ENCODE measurements around the gene PRCC. TPM values are rescaled to one million over a fixed set of nuclear protein-coding genes. Genes with fewer than 3 reads are reported as not detected.

PRCC gene
- polyA plus RNA-seq, 3 donors = 16.6 to 38.7 (median 35.8) TPM

DNA sequence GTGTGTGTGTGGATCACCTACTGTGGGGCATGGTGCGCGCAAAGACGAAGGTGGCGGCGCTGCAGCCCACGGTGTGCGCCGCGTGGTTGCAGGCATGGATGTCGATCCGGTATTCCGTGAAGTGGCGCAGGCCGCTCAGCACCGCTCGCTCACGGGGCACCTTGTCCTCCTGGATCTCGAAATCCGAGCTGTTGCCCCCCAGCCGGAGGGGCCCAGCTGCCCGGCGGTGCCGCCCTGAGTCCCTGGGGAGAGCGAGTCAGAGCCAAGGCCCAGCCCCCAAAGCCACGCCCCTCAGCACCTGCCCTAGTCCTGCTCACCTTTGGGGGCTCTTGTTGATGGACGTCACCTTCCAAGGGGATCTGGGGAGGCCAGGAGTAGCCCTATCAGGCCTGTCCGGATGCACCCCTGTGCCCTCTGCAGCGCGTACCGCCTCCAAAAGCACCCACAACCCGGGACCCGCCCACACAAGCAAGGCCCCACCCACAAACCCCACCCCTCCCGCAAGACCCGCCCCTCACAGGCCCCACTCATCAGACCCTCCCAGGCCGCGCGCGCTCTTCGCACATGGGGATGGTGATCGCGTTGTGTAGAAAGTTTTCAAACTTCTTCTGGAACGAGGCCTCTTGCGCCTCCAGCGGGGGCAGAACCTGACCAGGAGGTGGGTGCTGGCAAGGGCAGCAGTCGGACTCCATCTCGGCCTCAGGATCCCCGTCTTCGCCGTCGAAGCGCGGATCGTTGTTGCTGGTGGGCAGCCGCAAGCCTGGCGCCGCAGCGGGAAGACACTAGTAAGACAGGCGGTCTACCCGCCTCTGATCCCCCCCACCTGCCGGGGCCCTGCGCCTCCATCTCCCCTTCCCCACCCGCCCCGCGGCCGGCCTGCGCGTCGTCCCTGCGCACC lies 78.0 kb downstream of the PRCC start:
- no peak overlapping the region for H3K27ac ChIP-seq (ENCODE audit: low read depth, low read length)
- WGBS, 3 donors = 9 to 22% (median 11%) methylated on average over 68 to 69 of the region's 69 CpGs

DNA sequence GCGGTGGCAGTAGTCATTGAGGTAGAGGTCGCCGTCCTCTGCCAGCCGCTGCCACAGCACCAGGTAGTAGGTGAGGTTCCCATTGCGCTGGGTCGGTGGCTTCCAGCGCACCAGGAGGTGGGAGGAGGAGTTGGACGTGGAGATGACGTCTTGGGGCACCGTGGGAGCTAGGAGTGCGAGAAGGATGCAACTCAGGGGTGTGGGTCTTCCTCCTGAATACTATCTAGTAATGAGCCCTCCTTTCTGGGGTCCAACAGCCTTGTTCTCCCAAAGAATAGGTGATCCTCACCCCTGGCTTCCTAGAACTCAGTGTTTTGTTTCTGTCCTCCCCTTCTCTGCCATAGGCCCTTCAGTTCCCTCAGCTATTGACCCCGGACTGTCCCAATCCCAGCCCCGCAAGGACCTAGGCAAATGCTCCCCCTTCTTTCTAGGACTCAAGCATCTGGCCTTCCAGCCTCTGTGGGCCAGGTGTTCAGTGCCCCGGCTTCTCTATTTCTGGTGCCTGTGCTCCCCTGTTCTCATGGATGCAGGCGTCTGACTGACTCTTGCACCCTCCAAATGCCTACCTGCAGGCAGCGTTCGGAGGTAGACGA lies 78.7 kb downstream of the PRCC start:
- 50 to 65% (median 55%) methylated on average over 18 of the region's 18 CpGs for WGBS, 3 donors
- no peak overlapping the region for H3K27ac ChIP-seq (ENCODE audit: low read depth, low read length)

DNA sequence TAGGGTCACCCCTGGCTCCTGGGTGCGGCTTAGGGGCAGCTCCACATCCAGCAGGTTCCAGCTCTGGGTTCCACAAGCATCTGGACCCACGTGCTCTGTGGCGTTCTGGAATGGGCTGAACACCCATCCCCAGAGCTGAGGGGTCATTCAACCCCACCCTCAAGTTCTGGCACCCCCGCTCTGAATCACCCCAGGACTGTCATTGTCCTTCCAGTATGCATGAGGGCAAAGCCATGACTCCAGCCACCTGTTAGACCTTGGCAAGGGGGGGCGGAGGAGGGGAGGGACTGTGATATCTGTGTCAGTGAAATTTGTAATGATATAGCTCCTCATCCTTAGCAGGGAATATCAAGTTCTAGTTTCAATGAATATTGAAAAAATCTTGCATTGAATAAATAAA lies 79.3 kb downstream of the PRCC start:
- WGBS, 3 donors = 87 to 95% (median 89%) methylated on average over 5 of the region's 5 CpGs
- no peak overlapping the region for H3K27ac ChIP-seq (ENCODE audit: low read depth, low read length)

DNA sequence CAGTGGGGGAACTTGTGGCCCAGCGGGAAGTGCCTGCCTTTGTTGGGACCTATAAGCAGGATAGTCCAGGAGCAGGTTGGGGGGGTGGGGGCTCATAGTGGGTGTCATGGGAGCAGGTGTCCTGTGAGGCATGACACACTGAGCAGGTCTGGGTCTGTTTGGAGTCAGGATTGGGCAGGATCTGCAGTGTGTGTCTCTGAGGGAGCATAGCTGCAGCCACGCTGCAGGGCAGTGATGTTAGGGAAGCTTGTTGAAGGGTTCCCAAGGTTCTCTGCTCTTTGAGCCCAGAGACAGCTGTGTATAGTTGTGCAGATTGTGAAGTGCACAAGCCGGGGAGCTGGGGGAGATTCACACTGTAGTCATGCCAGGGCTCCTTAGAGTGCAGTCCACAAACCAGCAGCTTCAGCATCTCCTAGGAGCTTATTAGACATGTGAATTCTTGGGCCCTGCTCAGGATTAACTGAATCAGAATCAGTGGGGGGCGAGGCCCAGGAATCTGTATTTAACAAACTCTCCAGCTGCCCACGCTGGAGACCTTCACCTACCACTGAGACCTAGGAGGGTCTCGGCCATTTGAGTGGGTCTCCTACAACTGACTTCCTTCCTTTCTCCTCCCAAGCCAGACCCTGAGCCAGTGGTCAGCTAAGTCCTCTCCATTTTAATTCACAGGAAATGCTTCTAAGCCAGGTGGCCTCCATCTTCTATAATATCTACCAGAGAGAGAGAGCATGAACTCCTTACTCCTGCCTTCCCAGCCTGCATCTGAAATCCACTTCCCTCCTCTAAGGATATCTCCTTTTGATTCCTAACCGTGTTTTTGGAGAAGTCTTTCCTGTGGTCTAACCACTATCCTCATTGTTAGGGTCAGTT lies 80.5 kb downstream of the PRCC start:
- 73 to 85% (median 74%) methylated on average over 7 of the region's 7 CpGs for WGBS, 3 donors
- H3K27ac ChIP-seq (ENCODE audit: low read depth, low read length) = no peak overlapping the region

DNA sequence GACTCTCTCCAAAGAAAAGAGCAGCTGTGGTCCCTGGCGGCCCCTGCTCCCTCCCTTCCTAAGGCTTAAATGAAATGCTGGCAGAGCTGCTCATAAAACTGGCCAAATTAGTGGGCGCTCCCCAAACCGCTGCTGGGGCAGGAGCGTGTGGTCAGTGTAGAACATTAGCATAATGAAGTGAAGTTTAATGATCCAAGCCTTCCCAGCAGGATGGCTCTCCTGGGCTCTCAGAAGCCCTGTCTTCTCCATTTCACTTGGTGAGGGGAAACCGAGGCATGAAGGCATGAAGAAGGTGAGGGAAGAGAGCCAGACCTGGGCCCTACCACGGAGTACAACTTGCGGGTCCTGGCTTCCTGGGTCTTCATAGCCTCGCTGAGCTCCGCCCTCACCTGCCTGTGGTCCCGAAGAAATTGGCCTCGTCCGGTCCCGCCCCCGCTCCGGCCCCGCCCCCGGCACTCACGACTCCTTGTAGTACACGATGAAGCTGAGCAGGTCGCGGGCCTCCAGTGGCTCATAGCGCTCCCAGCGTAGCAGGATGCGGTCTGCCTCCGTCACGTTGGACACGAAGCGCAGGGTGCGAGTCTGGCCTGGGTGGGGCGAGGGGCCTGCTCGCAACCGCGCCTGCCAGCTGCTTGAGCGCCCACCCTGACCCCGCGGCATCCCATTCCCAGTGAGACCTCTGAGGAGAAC lies 81.3 kb downstream of the PRCC start:
- 12 to 30% (median 20%) methylated on average over 36 of the region's 36 CpGs for WGBS, 3 donors

DNA sequence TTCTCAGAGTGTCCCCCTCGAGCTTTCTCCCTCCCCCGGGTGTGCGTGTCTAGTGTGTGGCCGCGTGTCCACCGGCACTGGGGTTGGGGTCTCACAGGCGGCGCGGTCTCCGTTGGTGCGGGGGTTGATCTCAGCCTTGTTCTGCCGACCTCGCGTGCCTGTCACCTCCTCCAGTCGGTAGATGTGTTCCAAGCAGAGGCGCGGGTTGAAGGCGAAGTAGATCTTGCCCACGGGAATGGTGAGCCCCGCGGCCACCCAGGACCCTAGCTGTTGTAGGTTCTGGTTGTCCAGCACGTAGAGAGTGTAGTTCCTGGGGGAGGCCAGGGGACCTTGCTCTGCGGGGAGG lies 81.8 kb downstream of the PRCC start:
- H3K27ac ChIP-seq (ENCODE audit: low read depth, low read length) = no peak overlapping the region
- WGBS, 3 donors = 27 to 60% (median 39%) methylated on average over 21 to 23 of the region's 23 CpGs

More for the DNA sequence above, 81.3 kb downstream of the PRCC start:
- H3K27ac ChIP-seq (ENCODE audit: low read depth, low read length) = no peak overlapping the region

Other genes starting within 250 kb of the PRCC start
- under 1 TPM; 0.03 to 0.22 (median 0.22) TPM for gene IQGAP3, start 195.0 kb upstream of the PRCC start, polyA plus RNA-seq
- under 1 TPM in 2 of 3 donors, not detected in 1; 0.10 to 0.17 TPM for gene TTC24, start 187.8 kb upstream of the PRCC start, polyA plus RNA-seq
- 10 to 100 TPM; 46.5 to 65.9 (median 52.1) TPM for gene NAXE, start 175.8 kb upstream of the PRCC start, polyA plus RNA-seq
- 10 to 100 TPM; 12.5 to 42.2 (median 29.1) TPM for gene GPATCH4, start 166.1 kb upstream of the PRCC start, polyA plus RNA-seq
- 1 to 10 TPM in 1 of 3 donors, under 1 TPM in 2; 0.24 to 1.6 (median 0.28) TPM for gene HAPLN2, start 148.1 kb upstream of the PRCC start, polyA plus RNA-seq
- under 1 TPM; 0.06 to 0.56 (median 0.07) TPM for gene BCAN, start 125.4 kb upstream of the PRCC start, polyA plus RNA-seq
- 10 to 100 TPM in 2 of 3 donors, 1 to 10 TPM in 1; 3.5 to 38.3 (median 32.1) TPM for gene NES, start 90.1 kb upstream of the PRCC start, polyA plus RNA-seq
- gene CRABP2, start 62.0 kb upstream of the PRCC start, polyA plus RNA-seq = 10 to 100 TPM in 1 of 3 donors, 1 to 10 TPM in 1, under 1 TPM in 1; 0.45 to 31.3 (median 3.2) TPM
- 10 to 100 TPM; 22.7 to 25.4 (median 24.6) TPM for gene METTL25B, start 39.1 kb upstream of the PRCC start, polyA plus RNA-seq
- gene ISG20L2, start 38.8 kb upstream of the PRCC start, polyA plus RNA-seq = 10 to 100 TPM in 2 of 3 donors, 1 to 10 TPM in 1; 9.3 to 17.1 (median 15.7) TPM
- gene MRPL24, start 26.4 kb upstream of the PRCC start, polyA plus RNA-seq = 100 to 1,000 TPM; 104 to 178 (median 151) TPM
- gene HDGF, start 15.9 kb upstream of the PRCC start, polyA plus RNA-seq = 100 to 1,000 TPM in 2 of 3 donors, 10 to 100 TPM in 1; 51.7 to 120 (median 116) TPM
- gene SH2D2A, start 49.3 kb downstream of the PRCC start, polyA plus RNA-seq = 1 to 10 TPM in 2 of 3 donors, under 1 TPM in 1; 0.75 to 6.1 (median 3.0) TPM
- gene INSRR, start 91.6 kb downstream of the PRCC start, polyA plus RNA-seq = under 1 TPM; 0.07 to 0.39 (median 0.11) TPM
- 1 to 10 TPM in 2 of 3 donors, under 1 TPM in 1; 0.40 to 4.0 (median 1.8) TPM for gene NTRK1, start 93.3 kb downstream of the PRCC start, polyA plus RNA-seq
- 10 to 100 TPM in 2 of 3 donors, 1 to 10 TPM in 1; 3.3 to 14.3 (median 11.6) TPM for gene PEAR1, start 126.2 kb downstream of the PRCC start, polyA plus RNA-seq
- gene LRRC71, start 153.1 kb downstream of the PRCC start, polyA plus RNA-seq = 1 to 10 TPM in 1 of 3 donors, under 1 TPM in 2; 0.03 to 1.6 (median 0.16) TPM

Data from adipose tissue (tissue), 3 donors.